ENCODE results near the gene ACTRT2.

Gene ACTRT2
- total RNA-seq: 0 reads per million in 9 experiments

DNA sequence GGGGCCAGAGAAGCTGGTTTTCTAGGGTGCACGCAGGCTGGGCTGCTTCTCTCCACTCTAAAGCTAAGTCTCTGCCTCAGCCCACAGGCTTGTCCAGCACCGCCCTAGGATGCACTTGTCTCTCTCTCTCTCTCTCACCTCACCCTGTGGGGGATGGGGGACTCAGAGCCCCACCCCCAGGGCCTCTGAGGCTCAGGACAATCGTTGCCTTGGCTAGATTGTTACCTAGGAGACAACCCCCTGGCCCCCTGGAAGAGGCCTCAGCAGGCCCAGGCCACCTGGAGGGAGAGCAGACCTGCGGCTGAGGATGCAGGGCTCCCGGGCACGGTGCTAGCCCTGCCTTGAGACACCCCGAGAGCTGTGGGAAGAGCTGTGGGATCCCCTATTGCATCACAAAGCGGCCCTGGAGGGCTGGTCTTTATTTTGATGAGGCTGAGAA, at the start of gene ACTRT2:
ACTRT2 (plus strand) TSS at position 235 of the 439 bp plus-strand sequence. CDS start 220 bp downstream, outside the sequence.
- no peak within 1 kb of the TSS for H3K4me3 Mint-ChIP-seq
- H3K36me3 Mint-ChIP-seq (ENCODE audit: insufficient read depth): no peaks in the 10 kb centered on the region
- H3K27ac Mint-ChIP-seq: no peak within 1 kb of the TSS
- DNase-seq (no peak), ATAC-seq (replicated peaks) (no peak)
- H3K27me3 Mint-ChIP-seq: no peaks in the 10 kb centered on the region
- no peaks in the 10 kb centered on the region for H3K9me3 Mint-ChIP-seq
- H3K4me1 Mint-ChIP-seq (ENCODE audit: low read depth in 2 of 2): no peaks in the 10 kb centered on the region

DNA sequence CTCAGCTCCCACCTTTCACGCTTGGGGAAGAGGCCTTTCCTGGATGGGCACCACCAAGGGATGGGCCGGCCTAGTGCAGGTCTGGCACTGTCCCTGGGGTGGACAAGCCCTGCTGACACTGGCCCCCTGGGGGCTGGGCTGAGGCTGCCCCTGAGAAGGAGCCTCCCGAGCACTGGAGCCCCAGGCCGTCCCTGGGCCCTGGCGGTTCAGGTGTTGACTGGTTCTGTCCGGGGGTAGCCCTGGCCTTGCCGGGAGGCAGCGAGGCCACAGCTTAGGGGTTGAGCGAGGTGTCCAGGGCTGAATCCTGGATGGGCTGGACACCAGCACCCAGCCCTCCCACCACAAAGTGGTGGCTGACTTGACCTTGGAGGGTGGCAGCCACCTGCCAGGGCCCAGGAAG, 49.7 kb upstream of the ACTRT2 start:
- no peak overlapping the region for H3K27ac Mint-ChIP-seq
- H3K27me3 Mint-ChIP-seq: peaks cover 0 to 15% of the 10 kb centered on the region in 2 donors
- peaks cover 0 to 5% of the 10 kb centered on the region in 2 donors for H3K4me1 Mint-ChIP-seq (ENCODE audit: low read depth in 2 of 2)
- no peak for DNase-seq
- no peaks in the 10 kb centered on the region for H3K9me3 Mint-ChIP-seq
- no peaks in the 10 kb centered on the region for H3K36me3 Mint-ChIP-seq (ENCODE audit: insufficient read depth)
- no peak overlapping the region for H3K4me3 Mint-ChIP-seq
- ATAC-seq (replicated peaks): no peak

DNA sequence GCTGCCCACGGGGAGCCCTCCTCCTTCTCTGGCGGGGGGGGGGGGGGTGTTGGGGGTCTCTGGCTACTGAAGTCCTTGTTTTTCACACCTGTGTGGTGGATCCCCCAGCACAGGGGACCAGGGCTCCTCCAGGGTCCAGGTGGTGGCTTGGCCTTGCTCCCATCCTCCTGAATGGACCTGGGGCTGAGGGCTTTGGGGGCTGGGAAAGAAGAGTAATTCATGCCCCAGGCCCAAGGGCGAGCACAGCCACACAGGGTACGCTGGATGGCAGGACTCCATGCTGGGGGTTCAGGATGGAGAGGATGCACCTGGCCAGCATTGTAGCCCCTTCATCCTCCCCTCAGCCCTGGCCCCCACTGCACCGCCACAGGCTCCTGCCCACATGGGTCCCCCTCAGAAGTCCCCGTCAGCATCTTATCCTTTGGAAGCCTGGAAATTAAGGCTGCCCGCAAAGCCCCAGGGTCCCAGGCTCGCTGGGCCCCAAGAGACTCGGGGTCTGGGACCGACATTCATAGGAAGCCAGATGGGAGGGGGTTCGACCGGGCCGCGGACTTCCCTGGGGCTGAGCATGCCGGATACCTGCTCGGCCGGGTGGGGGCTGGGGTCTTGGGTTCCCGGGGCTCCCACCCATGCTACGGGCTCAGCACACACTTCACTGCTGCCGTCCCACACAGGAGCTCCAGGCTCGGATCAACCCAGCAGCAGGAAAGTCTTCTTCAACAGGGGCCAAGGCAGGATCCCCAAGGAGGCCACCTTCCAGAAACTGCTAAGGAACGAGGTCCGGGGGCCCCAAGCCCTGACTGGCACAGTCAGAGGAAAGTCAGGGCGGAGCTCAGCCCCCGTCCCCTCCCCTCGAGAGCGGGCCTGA, 49.0 kb upstream of the ACTRT2 start:
- no peak overlapping the region for H3K27ac Mint-ChIP-seq
- H3K4me1 Mint-ChIP-seq (ENCODE audit: low read depth in 2 of 2): peaks cover 0 to 5% of the 10 kb centered on the region in 2 donors
- no peaks in the 10 kb centered on the region for H3K36me3 Mint-ChIP-seq (ENCODE audit: insufficient read depth)
- no peak overlapping the region for H3K4me3 Mint-ChIP-seq
- DNase-seq (no peak), ATAC-seq (replicated peaks) (no peak)
- no peaks in the 10 kb centered on the region for H3K9me3 Mint-ChIP-seq
- H3K27me3 Mint-ChIP-seq: peaks cover 0 to 15% of the 10 kb centered on the region in 2 donors

- Mint-ChIP-seq H3K36me3 (ENCODE audit: insufficient read depth) (no peaks in the 10 kb centered on the region), H3K4me3 (no peak overlapping the region), H3K4me1 (ENCODE audit: low read depth in 2 of 2) (peaks cover 0 to 5% of the 10 kb centered on the region in 2 donors), H3K9me3 (no peaks in the 10 kb centered on the region), H3K27ac (no peak overlapping the region), H3K27me3 (peaks cover 0 to 15% of the 10 kb centered on the region in 2 donors)
- DNase-seq (no peak), ATAC-seq (replicated peaks) (no peak)
Measured at GRCh38 chr1:2972879-2973575, 48.2 kb upstream of the ACTRT2 start.

DNA sequence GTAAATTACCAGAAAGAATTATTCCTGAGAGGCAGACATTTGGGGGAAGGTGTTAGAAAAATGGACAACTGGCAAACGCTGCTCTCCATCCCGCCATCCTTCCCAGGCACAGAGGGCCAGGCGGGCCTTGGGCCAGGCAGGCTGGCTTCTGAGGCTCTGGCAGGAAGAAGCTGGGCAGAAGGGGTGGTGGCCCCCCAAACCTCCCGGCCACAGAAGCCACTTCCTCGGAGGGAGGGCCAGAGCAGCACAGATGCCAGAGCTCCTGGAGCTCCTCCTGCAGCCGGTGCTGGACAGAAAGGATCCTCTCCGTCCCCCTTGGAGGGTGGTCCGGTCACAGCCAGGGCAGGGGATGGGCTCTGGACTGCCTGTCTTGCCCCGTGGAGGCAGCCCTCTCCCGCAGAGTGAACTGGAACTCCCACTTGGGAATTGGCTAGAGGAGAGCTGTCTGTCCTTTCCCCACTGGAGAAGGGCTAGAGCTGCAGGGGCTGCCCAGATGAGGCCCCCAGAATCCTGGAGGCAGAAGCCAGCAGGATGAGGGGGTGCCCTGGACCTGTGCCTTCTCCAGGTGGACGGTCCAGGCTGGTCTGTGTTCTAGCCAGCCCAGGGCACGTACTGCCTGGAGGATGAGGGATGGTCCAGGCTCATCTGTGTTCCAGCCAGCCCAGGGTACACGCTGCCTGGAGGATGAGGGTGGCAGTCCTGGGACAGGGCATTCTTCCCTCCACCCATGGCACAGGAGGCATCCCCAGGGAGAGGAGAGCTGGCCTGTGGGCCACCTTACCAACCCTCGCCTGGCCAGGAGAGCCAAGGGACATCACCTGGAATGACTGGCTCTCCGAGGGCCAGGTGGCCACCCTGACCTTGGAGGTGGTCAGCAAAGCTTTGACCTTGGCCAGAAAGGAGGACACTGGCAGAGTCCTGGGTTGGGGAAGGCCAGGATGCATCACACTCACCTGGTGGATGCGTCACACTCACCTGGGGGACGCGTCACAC, 47.4 kb upstream of the ACTRT2 start:
- DNase-seq: no peak
- Mint-ChIP-seq H3K27me3 (peaks cover 0 to 15% of the 10 kb centered on the region in 2 donors), H3K36me3 (ENCODE audit: insufficient read depth) (no peaks in the 10 kb centered on the region), H3K4me1 (ENCODE audit: low read depth in 2 of 2) (peaks cover 0 to 5% of the 10 kb centered on the region in 2 donors), H3K27ac (peak overlapping the region in 1 of 2 donors; percentile 31), H3K4me3 (no peak overlapping the region), H3K9me3 (no peaks in the 10 kb centered on the region)
- no peak for ATAC-seq (replicated peaks)

DNA sequence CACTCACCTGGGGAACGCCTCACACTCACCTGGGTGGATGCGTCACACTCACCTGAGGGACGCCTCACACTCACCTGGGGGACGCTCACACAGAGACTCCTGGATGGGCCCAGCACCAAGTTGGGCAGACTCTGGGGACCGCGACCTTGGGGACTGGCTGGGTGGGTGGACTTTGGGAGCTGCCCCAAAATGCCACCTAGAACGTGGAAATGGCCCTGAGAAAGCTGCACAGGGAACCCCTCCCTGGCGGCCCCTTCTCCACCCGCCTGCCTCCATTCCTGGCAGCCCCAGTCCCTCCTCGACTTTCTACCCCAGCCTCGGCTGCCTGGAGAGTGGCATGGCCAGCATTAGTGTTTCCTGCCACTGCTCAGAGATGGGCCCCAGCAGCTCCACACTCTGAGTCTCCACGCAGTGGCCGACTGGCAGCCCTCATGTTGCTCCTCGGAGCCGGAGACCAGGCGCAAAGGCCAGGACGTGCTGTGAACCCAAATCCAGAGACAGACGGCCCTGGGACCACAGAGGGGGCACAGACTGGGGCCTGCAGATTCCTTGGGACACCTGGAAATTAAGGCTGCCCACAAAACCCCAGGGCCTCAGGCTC, 46.5 kb upstream of the ACTRT2 start:
- Mint-ChIP-seq H3K36me3 (ENCODE audit: insufficient read depth) (no peaks in the 10 kb centered on the region), H3K9me3 (no peaks in the 10 kb centered on the region), H3K27ac (no peak overlapping the region), H3K27me3 (peaks cover 0 to 12% of the 10 kb centered on the region in 2 donors), H3K4me1 (ENCODE audit: low read depth in 2 of 2) (peaks cover 0 to 5% of the 10 kb centered on the region in 2 donors), H3K4me3 (no peak overlapping the region)
- DNase-seq (no peak), ATAC-seq (replicated peaks) (no peak)

GRCh38 chr1:2975466-2976179, 45.6 kb upstream of the ACTRT2 start:
- Mint-ChIP-seq H3K27me3 (peaks cover 0 to 9% of the 10 kb centered on the region in 2 donors), H3K4me3 (no peak overlapping the region), H3K27ac (no peak overlapping the region), H3K9me3 (no peaks in the 10 kb centered on the region), H3K36me3 (ENCODE audit: insufficient read depth) (no peaks in the 10 kb centered on the region), H3K4me1 (ENCODE audit: low read depth in 2 of 2) (peaks cover 0 to 5% of the 10 kb centered on the region in 2 donors)
- no peak for DNase-seq
- ATAC-seq (replicated peaks): no peak

DNA sequence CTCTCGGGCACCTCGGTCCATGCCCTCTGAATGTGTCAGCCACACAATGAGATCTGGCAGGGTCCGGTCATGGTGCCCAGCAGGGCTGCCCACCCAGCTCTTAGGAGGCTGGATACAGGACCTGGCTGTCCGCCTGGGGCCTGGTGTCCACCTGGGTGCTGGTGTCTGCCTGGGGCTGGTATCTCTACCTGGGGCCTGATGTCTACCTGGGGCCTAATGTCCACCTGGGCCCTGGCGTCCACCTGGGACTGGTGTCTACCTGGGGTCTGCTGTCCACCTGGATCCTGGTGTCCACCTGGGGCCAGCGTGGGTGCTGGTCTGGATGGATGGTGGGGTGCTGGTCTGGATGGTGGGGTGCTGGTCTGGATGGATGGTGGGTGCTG, 45.1 kb upstream of the ACTRT2 start:
- no peak for DNase-seq
- H3K9me3 Mint-ChIP-seq: no peaks in the 10 kb centered on the region
- peaks cover 0 to 5% of the 10 kb centered on the region in 2 donors for H3K4me1 Mint-ChIP-seq (ENCODE audit: low read depth in 2 of 2)
- no peak for ATAC-seq (replicated peaks)
- no peak overlapping the region for H3K4me3 Mint-ChIP-seq
- H3K27me3 Mint-ChIP-seq: peaks cover 0 to 9% of the 10 kb centered on the region in 2 donors
- no peaks in the 10 kb centered on the region for H3K36me3 Mint-ChIP-seq (ENCODE audit: insufficient read depth)
- H3K27ac Mint-ChIP-seq: no peak overlapping the region

DNA sequence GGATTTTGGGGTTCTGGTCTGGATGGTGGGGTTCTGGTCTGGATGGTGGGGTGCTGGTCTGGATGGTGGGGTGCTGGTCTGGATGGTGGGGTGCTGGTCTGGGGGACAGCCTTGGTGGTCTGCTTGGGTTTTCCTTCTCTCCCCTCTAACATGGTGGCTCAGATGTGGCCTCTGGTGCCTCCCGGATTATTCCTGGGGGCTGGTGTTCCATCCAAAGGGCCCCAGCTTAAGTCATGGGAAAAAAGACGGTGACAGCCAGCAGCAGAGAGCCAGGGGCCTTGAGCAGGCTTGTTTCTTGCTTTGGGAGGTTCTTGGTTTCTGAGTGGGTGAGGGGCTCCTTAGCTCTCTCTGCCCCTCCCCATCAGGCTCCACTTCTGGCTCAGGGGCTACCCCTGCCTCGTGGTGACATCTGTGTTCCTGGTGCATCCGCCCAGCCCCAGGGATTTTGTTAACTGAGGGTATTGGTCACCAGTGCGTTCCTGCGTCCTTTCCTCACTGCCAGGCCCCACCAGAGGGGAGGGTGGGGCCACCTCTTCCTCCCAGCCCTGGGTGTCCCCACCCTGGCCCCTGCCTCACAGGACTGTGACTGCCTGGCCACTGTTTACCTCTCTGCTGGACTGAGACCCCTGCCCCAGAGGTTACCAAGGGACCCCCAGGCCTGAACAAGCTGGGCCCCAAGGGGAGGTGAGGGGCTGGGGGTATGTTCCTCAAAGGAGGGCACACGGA, 43.2 kb upstream of the ACTRT2 start:
- no peak overlapping the region for H3K27ac Mint-ChIP-seq
- DNase-seq (no peak), ATAC-seq (replicated peaks) (no peak)
- H3K4me1 Mint-ChIP-seq (ENCODE audit: low read depth in 2 of 2): peaks cover 0 to 2% of the 10 kb centered on the region in 2 donors
- H3K36me3 Mint-ChIP-seq (ENCODE audit: insufficient read depth): no peaks in the 10 kb centered on the region
- no peaks in the 10 kb centered on the region for H3K9me3 Mint-ChIP-seq
- H3K27me3 Mint-ChIP-seq: peaks cover 0 to 1% of the 10 kb centered on the region in 2 donors
- H3K4me3 Mint-ChIP-seq: no peak overlapping the region

DNA sequence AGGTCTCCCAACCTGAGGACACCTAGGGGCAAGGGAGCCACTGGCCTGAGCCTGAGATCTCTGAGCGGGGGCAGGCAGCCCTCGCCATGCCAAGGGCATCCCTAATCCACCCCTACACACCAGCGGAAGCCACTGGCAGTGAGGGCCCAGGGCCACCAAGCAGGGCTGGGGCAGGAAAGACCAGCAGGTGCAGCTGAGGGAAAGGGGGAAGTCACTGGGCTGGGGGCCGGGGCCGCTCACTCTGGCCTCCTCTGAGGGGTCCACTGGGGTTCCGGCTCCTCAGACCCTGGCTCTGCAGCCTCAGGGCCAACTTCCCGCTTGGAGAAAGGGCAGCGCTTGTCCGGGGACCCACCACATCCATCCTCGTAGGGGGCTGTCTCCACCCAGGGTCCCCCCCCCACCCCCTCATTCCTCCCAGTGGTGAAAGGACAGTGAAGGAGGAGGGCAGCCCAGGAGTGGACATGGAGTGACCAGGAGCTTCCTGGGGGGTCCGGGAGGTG, 42.5 kb upstream of the ACTRT2 start:
- Mint-ChIP-seq H3K27ac (no peak overlapping the region), H3K4me1 (ENCODE audit: low read depth in 2 of 2) (peaks cover 0 to 1% of the 10 kb centered on the region in 2 donors), H3K27me3 (no peaks in the 10 kb centered on the region), H3K36me3 (ENCODE audit: insufficient read depth) (no peaks in the 10 kb centered on the region), H3K9me3 (no peaks in the 10 kb centered on the region), H3K4me3 (no peak overlapping the region)
- DNase-seq (no peak), ATAC-seq (replicated peaks) (no peak)

DNA sequence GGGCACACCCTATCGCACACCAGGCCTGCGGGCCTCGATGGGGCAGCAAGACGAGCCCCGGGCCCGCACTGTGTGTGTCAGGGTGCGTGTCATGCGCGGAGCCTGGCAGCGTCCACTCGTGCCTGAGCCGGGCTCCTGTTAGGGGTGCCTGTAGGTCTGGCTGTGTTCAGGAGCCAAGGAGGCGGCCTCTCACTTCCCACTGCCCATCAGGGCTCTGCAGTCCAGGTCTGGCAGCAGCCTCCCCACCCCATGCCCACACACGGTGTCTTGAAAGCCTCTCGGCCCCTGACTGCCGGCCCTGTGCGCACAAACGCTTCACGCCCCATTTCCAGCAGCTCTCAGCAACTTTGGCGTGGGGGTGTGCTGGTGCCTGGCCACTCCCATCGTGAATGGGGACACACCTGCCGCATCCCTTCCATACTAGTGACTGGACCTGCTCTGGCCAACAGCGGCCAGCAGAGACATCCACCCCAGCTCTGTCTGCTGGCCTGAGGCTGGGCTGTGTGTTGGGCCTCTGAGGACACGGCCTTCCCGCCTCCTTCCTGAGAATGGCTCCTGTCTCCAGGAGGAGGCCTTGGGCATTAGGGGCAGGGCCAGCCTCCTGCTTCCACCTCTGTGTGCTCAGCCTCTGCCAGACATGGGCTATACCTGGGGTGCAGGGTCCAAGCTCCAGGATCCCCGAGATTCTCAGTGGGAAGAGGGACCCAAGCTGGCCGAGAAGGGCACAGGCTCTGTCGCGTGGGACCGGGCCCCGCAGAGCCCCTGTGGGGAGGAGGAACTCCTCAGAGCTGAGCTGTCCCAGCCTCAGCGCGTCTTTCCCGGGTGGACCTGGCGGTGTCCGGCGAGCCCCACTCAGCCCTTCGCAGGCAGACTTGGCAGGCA, 41.8 kb upstream of the ACTRT2 start:
- Mint-ChIP-seq H3K36me3 (ENCODE audit: insufficient read depth) (no peaks in the 10 kb centered on the region), H3K4me1 (ENCODE audit: low read depth in 2 of 2) (no peaks in the 10 kb centered on the region), H3K27ac (no peak overlapping the region), H3K4me3 (no peak overlapping the region), H3K9me3 (no peaks in the 10 kb centered on the region), H3K27me3 (no peaks in the 10 kb centered on the region)
- ATAC-seq (replicated peaks): no peak
- DNase-seq: no peak

Data from effector memory CD8-positive, alpha-beta T cell (primary cell).